AML-193 (cell line): ENCODE results near the gene TUBB4A.
A peak's percentile ranks its signal among the peaks of the same experiment; 100 is the strongest.
"Not testable (repeated sequence)": the region's sequence is repeated elsewhere in the genome, so short reads cannot be mapped to it uniquely, and the experiment has no call there.

ENCODE experiments used
- DNase-seq, 2 experiments: peaks; one replicate each; lab custom pipeline; 2025; lab: John Stamatoyannopoulos, UW

Gene TUBB4A

GRCh38 chr19:6524311-6524710, 22.2 kb upstream of the TUBB4A start:
- no peak for DNase-seq

- DNase-seq, result no peak
Measured at GRCh38 chr19:6522712-6523111, 20.6 kb upstream of the TUBB4A start.

- no peak for DNase-seq
Measured at GRCh38 chr19:6521718-6522646, 19.9 kb upstream of the TUBB4A start.

DNA sequence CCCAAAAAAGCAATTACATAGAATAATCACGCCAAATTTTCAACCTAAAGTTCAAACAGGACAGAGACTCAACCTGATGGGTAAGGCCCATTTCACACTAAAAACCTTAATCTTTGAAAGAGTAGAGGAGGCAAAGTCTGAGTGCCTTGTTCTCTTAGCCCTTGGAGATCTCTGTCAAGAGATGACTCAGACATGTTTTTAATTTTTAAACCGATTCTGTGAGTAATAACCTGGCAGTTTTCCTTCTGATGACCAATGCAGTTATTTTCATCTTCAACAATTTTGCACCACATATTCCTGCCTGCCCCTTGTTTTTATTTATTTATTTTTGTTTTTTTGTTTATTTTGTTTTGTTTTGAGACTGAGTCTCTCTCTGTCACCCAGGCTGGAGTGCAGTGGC, 17.2 kb upstream of the TUBB4A start:
- no peak for DNase-seq

DNA sequence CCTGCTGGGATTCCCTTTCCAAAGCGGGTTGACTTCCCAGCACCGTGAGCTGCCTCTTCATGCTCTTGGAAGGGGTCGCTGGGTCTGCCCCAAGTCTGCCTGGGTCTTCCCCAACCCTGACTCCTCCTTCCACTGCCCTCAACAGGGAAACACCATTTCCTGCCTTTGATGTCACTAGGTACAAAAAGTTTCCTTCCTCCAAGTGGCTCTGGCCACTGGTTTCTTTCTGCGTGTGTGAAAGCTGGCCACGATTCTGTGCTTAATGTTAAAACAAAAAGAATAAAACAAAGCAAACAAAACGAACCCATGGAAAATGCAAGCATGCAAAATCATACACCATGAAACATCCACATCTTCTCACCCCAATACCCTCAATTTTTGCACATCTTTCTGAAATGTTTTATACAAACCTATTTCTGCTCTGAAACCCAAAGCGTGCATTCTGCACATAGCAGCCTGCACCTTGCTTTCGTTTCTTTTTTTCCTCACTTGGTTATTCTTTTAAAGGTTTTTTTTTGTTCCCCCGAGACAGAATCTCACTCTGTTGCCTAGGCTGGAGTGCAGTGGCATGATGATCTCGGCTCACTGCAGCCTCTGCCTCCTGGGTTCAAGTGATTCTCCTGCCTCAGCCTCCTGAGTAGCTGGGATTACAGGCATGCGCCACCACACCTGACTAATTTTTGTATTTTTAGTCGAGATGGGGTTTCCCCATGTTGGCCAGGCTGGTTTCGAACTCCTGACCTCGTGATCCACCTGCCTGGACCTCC, 16.2 kb upstream of the TUBB4A start:
- peak; percentile 8 for DNase-seq

DNA sequence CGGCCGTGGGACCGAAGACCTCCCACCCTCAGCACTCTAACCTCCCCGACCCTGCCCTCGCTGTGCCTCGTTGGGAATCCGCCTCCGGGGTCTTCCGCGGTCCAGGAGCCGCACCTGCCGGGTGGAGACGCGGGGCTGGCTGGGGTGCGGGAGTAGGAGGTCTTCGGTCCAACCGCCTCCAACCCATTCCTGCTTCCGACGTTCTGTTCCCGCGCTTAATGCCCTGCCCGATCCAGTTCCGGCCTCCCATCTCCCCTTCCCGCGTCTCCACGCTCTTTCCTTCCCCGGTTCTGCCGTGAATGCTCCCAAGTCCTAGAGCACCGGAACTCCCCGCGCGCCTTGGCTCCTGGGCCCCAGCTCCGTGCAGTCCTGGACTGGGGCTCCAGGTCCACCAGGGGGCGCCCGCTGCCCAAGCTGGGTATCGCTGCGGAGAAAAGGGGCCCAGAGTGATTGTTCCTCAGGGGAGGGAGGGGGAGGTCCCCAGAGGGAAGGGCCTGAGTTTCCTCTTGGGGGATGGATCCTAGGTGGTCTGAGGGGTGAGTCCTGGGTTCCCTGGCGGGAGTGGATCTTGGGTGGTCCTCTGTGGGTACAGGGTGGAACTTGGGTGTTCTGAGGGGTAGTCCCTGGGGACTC, 14.7 kb upstream of the TUBB4A start:
- peak; percentile 64 to 73 for DNase-seq

DNA sequence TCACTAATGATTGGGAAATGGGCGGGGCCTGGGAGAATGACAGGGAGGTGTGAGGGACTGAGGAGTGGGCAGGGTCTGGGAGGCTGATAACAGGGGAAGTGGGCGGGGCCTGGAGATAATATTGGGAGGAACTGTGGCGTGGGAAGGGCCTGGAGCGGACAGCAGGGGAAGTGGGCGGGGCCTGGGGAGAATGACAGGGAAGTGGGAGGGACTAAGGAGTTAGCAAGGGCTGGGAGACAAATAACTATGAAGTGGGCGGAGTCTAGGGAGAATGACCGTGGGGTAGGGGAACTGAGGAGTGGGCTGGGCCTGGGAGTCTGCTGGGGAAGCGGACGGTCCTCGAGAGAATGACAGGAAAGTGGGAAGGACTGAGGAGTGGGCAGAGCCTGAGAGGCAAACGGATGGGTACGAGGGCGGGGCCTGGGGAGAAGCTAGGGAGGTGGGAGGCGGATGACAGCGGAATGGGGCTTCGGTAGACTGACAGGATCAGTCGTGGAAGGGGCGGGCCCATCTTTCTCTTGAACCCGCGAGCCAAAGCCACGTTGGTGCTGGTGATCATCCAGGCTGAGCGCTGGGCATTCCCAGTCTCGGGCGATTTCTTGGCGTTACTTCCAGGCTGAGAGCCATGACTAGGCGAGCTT, 14.0 kb upstream of the TUBB4A start:
- peak; percentile 84 to 90 for DNase-seq

DNA sequence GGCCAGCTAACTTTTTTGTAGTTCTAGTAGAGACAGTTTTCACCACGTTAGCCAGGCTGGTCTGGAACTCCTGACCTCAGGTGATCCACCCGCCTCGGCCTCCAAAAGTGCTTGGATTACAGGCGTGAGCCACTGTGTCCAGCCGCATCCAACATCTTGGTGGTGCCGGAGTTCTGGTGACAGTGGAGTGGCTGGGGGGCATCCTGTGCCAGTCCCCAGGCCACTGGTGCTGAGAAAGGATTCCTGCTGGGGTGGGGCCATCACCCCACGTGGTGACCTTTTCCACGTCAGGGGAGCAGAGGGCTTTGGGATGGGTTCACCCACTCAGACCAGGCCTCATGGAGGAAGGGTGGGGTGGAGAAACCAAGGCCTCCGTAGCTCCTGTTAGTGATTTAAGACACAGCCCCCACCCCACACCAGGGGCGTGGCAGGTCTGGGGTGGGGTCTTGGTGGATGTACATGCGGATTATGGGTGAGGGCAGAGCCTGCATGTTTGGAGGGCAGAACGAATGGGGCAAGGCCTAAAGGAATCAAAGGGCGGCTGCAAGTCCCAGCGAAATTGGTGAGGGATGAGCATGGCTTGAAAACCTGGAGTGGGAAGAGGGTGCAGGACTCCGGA, 12.9 kb upstream of the TUBB4A start:
- no peak for DNase-seq

DNA sequence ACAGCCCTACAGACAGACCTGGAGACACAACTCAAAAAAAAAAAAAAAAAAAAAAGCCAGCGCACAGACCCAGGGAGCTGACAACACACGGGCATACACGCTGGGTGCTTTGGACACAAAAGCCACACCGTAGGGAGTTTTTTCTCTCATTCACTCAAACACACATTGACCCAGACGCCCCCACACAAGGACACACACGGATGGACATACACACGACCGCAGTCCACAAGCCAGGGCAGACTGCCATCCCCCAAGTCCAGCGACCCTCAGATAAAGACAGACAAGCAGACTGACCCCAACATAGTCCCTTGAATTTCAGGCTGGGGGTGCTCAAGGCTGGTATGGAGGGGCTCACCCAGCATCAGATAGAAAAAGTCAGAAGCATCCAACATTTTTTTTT, 12.0 kb upstream of the TUBB4A start:
- no peak for DNase-seq

GRCh38 chr19:6510618-6511017, 8.5 kb upstream of the TUBB4A start:
- no peak for DNase-seq

GRCh38 chr19:6509118-6509971, 7.2 kb upstream of the TUBB4A start:
- no peak for DNase-seq

DNA sequence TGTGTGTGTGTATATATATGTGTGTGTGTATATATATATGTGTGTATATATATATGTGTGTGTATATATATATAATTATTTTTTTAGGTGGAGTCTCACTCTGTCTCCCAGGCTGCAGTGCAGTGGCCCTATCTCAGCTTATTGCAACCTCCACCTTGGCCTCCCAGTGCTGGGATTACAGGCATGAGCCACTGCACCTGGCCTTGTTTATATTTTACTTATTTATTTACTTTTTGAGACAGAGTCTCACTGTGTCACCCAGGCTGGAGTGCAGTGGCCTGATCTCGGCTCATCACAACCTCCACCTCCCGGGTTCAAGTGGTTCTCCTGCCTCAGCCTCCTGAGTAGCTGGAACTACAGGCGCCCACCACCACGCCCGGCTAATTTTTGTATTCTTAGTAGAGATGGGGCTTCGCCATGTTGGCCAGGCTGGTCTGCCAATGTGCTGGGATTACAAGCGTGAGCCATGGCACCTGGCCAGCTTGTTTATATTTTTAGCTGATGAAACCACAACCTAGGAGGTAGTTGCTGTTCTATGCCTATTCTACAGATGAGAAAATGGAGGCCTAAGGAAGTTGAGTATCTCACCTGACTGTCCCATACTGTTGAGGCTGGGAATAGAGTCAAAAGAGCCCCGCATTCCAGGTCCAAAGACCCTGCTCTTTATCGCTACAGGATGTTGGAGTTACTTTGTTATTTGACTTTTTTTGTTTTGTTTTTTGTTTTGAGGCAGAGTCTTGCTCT, 6.1 kb upstream of the TUBB4A start:
- not testable (repeated sequence) for DNase-seq

DNA sequence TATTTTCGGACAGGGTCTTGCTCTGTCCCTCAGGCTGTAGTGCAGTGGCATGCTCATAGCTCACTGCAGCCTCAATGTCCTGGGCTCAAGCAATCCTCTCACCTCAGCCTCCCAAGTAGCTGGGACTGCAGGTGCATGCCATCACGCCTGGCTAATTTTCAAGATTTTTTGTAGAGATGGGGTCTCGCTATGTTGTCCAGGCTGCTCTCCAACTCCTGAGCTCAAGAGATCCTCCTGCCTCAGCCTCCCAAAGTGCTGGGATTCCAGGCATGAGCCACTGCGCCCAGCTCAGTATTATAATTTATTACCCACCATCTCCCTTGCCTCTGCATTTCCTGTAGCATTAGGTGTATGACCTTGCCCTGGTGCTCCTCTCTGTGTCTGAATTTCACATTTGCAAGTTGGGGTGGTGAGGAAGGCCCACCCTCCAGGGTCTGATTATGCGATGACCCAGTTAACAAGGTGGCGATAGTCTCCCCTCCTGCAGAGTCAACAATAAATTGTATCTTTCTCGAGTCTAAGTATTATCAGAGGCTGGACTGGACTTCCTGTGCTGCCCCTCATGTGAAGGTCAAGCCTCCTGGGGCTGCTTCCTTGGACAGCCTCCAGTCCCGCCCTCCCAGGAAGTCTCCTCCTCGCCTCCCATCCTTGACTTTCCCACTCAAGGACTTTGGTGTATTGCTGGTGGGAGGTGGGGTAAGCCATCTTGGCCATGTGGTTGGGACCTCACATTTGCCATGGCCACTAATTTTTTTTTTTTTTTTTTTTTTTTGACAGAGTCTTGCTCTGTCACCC, 1.5 kb upstream of the TUBB4A start:
- no peak for DNase-seq

GRCh38 chr19:6500837-6501739, 1.0 kb downstream of the TUBB4A start:
- DNase-seq, result no peak

- no peak for DNase-seq
Measured at GRCh38 chr19:6499052-6499790, 2.9 kb downstream of the TUBB4A start.

- DNase-seq, result peak; percentile 67 to 76
Measured at GRCh38 chr19:6498294-6499036, 3.6 kb downstream of the TUBB4A start.

- no peak for DNase-seq
Measured at GRCh38 chr19:6495947-6496346, 6.2 kb downstream of the TUBB4A start.
